Activated CD4-positive, alpha-beta T cell treated with anti-CD3 and anti-CD28 coated beads for 4 hours (primary cell): ENCODE data around the gene SASS6.

Source experiments
- DNase-seq, 2 donors: peaks; one replicate each; pipeline ENCODE4 v3.0.0-alpha.2; 2020

Gene SASS6

DNA sequence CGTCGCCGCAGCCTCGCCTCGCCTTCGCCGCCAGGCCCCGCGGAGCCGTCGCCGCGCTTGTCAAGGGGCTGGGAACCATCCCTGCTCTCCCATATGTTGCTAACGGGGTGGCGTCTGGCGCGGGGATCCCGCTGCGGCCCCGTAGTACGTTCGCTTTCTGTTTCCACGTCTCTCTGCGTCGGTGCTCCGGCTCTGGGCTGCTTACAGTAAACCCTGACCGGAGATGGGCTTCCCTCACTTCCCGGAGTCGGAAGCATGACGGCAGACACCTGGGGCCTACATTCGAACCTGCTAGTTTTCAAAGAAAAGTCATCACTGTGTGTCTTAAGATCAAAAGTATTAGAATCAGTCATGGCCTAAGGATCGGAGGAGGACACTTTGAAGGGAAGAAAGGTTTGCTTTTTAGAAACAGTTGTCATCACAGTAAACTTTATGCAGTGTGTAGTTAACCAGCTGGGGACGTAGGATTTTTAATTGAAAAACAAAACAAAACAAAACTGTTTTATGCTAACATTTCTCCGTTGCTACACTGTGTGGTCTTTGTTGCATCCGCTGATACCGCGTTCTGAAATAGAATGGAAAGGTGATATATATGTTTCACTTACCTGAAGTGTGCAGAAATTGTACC lies 94.0 kb downstream of the SASS6 start:
- DNase-seq = peak; percentile 75 to 78

DNA sequence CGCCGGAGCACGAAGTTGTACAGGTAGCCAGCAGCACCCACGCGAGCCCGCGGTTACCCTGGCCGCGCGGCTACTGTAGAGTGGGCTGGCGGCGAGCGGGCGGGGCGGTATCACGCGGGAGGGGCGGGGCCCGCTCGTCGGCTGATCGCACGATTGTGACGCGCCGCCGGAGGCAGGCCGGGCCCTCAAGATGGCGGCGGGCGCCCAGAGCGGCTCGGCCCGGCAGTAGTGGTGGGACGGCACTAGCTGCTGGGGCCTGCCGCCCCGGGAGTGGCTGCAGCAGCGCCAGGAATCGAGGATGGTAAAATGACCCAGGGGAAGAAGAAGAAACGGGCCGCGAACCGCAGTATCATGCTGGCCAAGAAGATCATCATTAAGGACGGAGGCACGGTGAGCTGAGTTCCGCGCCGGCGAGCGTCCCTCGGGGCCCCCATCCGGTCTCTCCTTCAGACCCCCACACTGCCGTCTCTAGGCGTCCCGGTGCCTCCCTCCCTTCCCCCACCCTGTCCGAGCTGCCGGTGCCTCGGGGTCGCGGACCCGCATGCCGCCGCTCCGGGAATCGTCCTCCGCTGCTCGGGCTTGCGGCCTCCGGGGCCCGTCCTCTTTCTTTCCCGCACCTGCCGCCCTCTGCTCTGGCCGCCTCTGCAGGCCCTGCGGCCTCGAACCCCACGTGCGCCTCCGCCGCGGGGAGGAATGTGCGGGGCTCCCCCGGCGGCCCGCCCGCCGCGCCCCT lies 94.6 kb downstream of the SASS6 start:
- peak; percentile 84 to 90 for DNase-seq

DNA sequence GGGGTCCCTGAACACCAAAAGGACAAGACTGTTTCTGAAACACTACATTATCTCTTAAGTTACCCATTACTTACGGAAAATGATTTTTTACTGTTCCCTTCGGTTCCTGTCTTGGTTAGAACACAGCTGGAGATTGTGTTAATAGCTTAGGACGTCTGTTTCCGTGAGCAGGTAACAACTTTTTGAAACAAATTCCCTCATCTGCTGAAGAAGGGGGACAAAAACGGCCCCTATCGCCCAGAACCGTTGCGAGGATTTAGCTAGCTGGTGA lies 95.1 kb downstream of the SASS6 start:
- DNase-seq = no peak

DNA sequence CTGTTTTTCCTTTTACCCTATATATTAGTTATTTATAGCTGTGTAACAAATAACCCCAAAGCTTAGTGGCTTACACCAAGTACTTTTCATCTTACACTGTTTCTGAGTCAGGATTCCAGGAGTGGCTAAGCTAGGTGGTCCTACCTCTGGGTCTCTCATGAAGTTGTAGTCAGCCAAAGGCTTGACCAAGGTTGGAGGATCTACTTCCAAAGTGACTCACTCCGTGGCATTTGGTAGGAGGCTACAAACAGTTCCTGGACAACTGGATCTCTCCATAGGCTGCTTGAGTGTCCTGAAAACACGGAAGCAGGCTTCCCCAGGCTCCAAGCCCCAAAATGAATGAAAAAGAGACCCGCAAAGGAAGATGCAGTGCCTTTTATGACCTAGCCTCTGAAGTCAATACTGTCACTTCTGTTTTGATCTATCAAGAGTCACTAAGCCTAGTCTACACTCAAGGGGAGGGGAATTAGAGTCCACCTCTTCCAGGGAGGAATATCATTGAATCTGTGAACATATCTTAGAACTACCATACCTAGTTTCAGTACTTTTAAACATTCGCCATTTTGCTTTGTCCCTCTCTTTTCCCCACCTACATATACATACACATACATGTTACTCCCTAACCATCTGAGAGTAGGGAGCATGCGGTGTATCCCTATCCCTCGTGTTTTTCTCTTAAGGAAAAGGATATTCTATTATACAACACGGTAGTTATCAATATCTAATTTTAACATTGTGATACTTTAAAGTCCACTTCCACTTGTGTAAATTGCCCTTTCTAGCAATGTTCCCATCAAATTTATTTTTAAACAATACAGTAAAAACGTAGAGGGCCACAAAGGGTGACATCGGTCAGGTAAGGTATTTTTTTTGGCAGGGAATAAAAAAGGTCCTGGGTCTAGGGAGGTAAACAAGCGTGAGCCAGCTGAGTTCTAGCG lies 95.7 kb downstream of the SASS6 start:
- DNase-seq = no peak

DNA sequence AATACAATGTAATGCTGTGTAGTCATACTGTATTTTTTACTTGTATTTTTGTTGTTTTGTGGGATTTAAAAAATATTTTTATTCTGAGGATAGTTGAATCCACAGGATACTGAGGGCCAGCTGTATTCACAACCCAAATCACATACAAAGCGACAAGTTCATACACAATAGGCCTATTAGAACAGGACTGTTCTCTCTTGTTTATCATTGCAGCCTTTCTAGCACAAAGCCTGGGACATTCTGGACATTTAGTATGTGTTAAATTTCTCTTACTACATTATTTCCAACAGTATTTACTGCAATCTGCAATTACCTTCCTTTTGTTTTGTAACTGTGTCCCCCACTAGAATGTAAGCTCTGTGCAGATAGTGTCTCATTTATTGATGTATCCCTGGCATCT lies 97.5 kb downstream of the SASS6 start:
- DNase-seq = no peak

DNA sequence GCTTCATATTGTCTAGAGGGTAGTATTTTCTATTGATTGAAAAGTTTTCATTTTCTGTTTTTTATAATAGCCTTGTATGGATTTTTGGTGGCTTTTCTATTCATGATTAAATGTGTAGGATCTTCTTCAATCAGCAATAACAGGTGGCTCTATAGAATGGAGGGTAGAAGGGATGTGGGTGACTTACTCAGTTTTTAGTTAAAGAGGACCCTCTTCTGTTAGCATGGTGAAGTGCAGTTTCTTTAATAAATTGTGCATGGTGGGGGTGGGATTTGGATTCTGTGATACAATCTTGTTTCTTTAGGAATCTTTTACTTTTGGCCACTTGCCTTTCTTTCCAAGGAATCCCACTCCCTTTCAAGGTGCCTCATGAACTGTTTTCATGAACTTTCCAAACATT lies 98.3 kb downstream of the SASS6 start:
- DNase-seq = no peak
